ENCODE results near the gene GNLY. TPM values are rescaled to one million over a fixed set of nuclear protein-coding genes. Genes with fewer than 3 reads are reported as not detected.
A peak's percentile ranks its signal among the peaks of the same experiment; 100 is the strongest.
"Not testable (repeated sequence)": the region's sequence is repeated elsewhere in the genome, so short reads cannot be mapped to it uniquely, and the experiment has no call there.

The GNLY gene
- polyA plus RNA-seq, 4 donors, result 0.18 to 0.74 (median 0.61) TPM

DNA sequence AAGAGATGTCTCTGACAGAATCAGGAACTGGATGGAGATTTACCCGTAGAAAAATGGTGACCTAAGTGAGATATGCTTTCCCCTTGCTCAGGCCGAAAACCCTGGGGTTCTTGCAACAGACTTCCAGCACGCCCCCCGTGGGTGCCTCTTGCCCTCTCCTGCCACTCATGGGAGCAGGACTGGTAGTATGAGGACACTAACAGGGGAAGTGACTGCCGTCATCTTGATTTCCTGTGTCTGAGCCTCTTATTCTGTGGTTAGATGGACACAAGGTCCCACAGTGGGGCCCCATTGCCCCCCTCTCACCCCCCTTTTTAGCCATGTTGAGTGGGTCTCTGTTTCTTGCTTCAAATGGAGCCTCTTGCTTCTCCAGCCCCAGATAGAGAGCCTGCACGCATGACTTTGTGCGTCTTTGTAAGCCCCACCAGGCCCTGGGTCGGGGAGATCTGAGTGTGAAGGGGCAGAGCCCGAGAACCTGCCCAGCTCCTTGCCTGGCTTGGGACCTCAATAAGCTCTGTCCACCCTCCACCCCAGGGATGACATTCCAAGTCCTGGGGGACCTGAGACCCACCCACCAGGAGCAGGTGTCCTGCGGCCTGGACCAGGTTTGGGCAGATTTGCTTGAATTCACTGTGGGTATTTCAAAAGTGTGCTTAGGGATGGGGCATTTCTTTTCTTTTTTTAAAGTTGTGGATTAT is 12.6 kb downstream of the GNLY start:
- no peak for DNase-seq (ENCODE audit: low read depth in 4 of 4, low spot score in 2 of 4)

DNA sequence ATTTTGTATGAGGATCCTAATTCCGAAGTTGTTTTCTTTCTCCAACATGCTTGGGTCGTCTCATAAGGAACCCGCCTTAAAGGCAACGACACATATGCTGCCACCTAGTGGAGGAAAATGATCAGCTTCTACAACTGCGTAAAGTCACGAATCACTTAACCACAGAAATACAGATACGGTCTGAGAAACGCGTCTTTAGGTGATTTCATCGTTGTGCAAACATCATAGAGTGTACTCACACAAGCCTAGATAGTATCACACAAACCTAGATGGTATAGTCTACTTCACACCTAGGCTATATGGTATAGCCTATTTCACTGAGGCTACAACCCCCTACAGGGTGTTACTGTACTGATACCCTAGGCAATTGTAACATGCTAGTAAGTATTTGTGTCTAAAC is 13.1 kb downstream of the GNLY start:
- DNase-seq (ENCODE audit: low read depth in 4 of 4, low spot score in 2 of 4), result peak; percentile 56 to 79 (median 62)

DNA sequence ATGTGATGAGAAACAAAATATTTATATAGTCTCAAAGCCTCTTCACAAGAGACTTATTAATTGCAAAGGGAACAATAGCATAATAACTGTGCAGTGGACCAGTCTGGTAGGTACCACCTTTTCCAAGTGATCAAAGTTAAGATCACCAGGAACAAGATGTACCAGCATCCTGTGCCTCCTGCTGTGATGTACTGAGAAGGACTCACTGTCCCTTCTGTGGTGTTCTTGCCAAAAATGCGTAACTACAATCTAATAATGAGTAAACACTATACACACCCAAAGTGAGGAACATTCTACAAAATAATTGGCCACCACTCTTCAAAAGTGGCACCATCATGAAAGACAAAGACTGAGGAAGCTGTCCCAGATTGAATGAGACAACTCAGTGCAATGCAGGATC is 14.5 kb downstream of the GNLY start:
- DNase-seq (ENCODE audit: low read depth in 4 of 4, low spot score in 2 of 4), result no peak

DNA sequence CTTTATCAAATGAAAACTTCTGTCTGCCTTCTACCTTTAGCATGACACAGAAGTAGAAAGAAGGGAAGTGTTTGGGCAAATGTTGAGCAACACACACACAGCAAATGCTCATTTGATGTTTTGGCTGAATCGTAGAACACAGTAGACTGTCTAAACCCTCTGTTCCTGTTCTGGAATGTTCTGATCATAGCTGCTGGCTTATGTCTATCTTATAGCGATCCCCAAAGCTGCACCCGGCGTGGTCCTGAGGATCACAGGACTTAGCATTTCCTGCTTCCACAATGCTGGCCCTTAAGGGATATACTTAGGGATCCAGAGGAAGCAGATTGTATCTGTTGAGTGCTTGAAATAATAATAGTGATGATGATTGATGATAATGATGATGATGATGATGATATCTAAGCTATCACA is 15.2 kb downstream of the GNLY start:
- DNase-seq (ENCODE audit: low read depth in 4 of 4, low spot score in 2 of 4), result no peak

DNA sequence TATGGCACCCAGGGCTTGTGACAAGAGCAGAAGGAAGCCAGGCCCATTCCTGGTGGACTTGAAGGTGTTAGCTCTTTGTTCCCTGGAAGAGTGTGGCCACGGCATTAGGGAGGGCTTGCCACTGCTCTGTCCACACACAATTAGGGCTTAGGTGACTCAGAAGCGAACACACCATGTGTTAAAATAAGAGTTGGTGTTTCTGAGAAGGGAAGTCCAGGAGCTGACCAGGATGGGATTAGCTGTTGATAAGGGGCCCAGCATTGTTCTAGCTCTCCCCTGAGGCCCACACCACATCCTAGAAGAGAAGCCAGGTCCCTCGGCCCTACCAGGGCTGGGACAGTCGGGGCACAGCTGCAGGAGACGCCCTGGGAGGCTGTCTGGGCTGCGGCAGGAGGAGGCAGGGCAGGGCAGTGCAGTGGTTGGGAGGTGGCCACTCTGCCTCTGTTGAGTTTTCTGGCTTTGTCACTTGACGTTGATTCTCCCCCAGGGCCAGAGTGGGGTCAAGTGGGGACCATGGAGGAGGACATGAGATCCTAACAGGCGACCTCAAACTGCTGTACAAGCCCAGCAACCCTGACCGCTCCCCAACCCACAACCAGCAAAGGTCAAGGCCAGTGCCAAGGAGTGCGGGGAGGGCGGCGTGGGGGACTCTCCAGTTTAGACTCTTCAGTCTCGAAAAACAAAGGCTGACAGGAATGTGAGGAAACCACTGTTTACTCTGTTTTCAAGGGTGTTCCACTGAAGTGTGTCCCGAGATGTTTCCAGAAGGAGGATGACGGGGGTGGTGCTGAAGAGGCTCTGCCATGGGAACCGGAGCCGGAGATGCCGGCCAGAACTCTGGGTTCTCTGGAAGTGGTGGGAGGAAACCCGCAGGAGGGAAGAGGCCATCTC is 16.8 kb downstream of the GNLY start:
- no peak for DNase-seq (ENCODE audit: low read depth in 4 of 4, low spot score in 2 of 4)

DNA sequence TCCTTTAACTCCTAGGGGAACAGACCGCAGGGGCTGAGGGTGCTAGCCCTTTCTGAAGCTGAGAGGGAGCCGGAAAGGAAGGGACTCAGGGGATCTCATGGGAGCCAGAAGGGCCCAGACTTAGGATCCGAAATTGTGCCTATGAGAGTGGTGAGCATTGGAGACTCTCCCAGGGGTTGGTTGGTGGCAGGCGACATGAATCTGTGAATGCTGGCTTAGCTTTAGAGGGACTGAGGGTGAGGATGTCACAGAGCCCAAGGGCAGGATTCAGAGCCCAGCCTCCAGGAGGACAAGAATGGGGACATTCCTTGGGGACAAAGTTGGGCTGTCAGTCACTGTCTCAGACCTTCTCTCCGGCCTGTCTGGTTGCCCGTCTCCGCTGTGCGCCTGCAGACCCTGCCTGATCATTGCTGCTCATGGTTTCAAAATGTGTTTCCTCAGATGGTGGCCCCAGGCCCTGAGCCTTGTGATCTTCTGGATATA is 17.5 kb downstream of the GNLY start:
- no peak for DNase-seq (ENCODE audit: low read depth in 4 of 4, low spot score in 2 of 4)

DNA sequence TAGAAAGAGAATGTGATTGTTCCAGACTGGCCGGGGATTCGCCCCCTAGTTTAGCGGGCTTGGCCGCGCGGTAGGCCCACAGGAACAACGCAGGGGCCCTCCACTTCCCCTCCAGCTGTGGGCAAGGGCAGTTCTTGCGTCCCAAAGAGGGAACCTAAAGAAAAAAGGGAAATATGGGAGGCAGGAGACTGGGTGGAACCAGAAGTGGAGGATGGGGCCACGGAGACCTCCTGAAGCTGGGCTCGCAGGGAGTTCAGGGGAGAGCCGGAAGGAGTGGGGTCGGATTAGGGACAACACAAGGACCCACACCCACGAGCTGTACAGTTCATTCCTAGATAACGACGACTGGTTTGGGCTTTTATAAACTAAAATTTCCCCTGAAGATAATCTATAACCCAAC is 18.2 kb downstream of the GNLY start:
- no peak for DNase-seq (ENCODE audit: low read depth in 4 of 4, low spot score in 2 of 4)

DNA sequence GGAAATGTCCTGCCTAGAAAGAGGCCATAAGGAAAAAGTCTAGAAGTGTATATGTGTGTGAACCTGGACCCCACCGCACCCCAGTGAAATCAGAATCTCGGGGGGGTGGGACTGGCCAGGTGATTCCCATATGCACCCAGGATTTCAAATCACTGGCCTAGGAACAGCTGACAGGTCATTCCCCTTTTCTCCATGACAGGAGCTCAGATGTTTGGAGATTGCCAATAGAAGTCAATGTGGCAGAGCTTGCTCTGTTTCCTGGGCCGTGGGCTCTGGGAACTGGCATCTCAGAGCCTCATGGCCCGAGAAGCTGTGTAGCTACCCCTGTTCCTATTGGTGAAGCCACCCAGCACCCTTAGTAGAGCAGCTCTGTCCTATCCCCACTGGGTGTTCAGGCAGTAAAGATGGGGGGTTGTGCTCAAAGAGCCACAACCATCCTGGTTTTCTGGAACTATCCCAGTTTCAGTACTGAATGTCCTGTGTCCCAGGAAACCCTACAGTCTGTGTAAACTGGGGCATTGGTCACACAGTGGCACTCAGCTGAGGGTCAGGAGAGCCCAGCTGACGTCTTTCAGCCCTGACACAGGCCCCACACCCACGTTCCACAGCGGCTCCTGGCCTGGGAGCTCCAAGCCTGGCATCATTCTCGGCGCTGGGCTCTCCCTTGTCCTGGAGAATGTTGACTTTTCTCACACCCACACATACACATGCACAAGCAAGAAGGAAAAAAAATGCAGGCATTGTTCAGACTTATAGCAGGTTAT is 18.9 kb downstream of the GNLY start:
- no peak for DNase-seq (ENCODE audit: low read depth in 4 of 4, low spot score in 2 of 4)

DNA sequence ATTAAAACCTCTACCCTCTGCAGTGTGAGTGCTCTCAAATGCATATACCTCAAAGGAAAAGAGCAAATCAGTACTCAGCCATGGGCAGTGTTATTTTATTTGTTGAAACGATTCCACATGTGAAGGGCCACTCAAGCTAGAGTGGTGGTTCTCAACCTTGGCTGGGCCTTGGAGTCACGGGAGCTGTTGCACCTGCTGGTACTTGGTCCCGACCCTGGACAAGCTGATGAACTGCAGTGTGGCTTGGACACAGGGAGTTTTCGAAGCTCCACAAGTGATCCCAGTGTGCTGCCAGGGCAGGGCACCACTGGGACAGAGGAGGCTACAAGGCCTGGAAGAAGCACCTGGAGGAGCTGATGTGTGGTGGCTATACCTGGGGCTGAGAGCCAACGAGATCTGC is 19.7 kb downstream of the GNLY start:
- DNase-seq (ENCODE audit: low read depth in 4 of 4, low spot score in 2 of 4), result no peak

DNA sequence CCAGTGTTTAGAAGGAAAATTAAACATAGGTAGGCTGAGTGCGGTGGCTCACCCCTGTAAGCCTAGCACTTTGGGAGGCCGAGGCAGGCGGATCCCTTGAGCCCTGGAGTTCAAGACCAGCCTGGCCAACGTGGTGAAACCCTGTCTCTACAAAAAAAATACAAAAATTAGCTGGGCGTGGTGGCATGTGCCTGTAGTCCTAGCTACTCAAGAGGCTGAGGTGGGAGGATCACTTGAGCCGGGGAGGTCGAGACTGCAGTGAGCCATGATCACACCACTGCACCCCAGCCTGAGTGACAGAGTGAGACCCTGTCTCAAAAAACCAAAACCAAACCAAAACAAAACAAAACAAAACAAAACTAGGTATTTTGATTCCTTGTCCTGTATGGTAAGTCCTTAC is 20.3 kb downstream of the GNLY start:
- not testable (repeated sequence) for DNase-seq (ENCODE audit: low read depth in 4 of 4, low spot score in 2 of 4)

DNA sequence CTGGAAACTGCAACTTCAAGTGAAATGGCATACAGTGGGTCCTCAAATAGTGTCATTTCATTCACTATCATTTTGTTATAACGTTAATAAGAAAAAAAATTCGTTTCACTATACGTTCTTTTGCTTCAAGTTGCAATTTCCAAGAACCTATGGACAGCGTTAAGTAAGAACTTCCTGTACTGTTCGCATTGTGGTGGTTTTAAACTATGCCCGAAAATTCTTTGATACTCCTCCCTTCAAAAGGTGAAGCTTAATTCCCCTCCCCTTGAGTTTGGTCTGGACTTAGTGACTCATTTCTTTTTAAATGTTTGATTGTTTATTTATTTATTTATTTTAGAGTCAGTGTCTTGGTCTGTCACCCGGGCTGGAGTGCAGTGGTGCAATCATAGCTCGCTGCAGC is 20.7 kb downstream of the GNLY start:
- no peak for DNase-seq (ENCODE audit: low read depth in 4 of 4, low spot score in 2 of 4)

DNA sequence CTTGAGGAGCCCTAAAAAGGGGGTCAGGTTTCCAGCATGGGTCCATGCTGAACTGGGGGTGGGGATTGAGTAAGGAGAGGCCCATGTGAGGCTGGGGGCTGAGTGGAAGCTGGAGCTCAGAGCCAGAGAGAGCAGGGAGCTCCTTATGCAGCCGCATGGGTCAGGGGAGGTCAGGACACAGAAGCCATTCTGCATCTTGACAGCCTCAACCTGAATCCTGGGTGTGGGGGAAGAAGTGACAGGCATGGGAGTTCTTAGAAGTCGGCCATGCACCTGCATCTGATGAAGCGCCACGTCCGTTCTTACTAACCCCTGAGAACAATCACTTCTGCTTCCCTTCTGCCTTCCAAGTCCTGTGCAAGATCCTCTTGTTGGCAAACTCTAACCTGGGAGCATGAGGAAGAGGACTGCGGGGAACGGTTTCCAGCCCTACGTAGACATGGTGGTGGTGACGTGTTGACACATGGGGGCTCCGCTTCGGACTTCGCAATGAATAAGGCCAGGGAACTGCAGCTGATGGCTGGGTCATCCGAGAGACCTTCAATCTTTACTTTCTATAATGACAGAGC is 22.3 kb downstream of the GNLY start:
- DNase-seq (ENCODE audit: low read depth in 4 of 4, low spot score in 2 of 4), result no peak

DNA sequence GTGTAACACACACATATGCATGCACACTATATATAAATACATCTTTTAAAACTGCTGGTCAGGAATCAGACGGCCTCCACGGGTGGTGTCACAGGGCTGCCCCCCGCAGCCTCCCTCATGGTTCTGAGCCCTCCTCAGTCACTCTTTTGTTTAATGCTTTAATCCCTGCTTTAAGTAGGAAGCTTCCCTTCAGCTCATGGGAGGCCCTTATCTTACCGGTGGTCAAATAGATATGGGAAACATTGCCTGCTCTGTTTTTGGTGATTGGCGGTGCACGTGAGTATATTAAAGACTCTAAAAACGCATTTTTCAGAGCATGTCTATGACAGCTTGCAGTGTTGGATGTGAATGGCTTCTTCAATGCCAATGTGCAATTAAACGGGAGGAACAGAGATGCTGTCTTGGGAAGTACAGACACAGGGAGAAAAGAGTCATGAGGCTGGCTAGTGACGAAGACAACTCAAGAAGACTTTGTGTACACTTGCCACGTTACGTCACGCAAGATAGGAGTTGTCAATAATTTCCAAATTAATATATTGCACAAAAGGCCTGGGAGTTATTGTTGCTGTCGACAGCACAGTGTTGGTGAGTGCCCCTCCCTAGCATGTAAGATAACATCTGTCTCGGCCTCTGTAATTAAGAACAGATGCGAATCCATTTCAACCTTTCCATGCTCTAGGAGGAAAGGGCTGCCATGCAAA is 23.3 kb downstream of the GNLY start:
- DNase-seq (ENCODE audit: low read depth in 4 of 4, low spot score in 2 of 4), result no peak

DNA sequence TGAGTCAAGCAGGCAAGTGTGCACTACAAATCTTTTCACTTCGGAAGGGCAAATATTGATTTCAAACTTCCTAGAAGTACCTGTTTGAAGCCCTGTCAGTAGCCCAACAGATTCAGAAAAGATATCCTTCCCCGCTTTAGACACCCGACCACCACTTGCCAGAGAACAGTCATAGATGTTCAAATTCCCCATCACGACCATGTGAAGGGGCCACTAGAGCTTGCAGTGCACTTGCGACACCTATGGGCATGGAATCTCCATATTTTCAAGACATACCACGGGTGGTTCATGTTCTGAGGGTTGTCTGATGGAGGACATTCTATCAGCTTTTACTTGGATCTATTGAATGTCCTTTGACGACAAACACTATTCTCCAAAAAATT is 23.8 kb downstream of the GNLY start:
- no peak for DNase-seq (ENCODE audit: low read depth in 4 of 4, low spot score in 2 of 4)

DNA sequence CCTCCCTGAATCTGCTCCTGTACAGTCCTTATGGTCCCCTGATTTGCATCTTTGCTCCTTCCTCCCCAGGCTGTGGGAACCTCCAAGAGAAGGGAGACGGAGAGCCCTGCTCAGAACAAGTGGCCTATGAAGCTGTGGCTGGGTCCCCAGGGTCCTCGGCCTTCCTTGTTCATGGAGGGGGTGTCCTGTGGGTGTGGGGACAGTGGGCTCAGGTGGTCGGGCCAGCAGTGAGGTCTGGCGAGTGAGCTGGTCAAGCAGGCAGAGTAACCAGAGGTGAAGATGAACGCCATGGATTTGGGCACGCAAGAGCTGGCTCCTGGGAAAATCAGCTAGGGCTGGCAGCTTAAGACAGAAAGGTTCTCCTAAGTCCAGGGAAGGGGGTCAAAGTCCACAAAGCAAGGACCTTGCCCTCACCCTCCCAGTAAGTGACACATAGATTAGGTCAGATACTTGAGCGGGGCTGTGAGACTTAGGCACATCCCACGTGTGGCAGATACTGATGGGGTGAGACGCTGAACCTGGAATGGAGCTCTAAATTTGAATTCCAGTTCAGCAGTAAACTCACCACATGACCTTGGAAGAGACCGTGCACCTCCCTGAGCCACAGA is 24.8 kb downstream of the GNLY start:
- no peak for DNase-seq (ENCODE audit: low read depth in 4 of 4, low spot score in 2 of 4)

DNA sequence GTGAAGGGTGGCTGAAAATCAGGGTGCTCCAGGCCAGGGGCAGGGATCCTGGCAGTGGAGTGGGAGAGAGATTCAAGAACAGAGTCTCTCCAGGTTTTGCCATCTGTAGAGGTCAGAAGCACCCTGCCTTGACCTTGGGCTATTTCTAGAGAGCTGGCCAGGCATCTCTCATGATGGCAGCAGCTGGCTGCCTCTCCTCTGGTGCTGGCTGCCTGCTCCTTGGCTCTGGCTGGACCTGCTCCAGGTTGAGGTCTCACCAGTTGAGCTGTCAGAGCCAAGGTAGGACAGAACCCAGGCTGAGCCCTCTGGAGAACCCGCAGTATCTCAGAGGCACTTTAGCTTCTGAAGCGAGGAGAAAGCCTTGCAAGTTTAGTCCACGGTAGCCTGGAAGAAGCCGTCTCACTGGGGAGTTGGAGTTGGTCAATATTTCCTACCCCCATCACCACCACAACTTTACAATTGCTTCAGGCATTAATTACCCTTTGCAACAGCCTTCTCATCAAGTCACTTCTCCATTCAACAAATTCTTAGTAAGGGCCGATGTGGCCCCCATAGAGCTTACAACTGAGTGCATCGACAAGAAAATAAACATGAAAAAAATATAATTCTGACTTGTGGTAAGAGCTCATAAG is 25.6 kb downstream of the GNLY start:
- DNase-seq (ENCODE audit: low read depth in 4 of 4, low spot score in 2 of 4), result no peak

DNA sequence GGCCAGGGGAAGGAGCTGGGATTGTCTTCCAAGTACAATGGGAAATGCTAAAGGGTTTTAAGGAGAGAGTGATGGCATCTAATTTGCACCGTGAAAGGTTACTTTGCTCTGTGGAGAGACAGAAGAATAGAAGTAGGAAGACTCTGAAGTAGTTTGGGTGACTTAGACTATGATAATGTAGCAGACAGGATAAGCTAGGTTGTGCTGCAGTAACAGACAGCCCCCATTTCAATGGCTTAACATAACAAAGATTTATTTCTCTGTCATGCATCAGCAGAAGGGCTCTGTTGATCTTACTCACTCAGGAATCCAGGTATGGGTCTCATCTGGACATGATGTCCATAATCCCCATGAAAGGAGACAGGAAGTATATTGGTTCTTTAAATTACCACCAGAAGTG is 26.4 kb downstream of the GNLY start:
- no peak for DNase-seq (ENCODE audit: low read depth in 4 of 4, low spot score in 2 of 4)

DNA sequence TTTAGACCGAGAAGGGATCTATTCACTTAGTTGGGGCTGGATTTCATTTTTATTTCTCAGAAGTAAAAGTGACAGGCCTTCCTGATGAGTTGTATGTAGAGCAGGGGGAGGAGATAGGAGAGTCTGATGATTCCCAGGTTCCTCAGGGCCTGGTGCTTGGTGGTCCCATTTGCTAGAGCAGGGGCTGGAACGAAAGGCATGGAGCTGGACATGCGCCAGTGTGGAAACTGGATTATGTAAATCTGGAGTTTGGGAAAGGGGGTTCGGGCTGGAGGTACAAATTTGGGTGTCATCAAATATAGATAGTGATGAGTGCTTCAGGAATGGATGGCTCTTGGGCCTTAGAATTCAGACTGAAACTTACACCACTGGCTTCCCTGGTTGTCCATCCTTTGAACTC is 27.5 kb downstream of the GNLY start:
- DNase-seq (ENCODE audit: low read depth in 4 of 4, low spot score in 2 of 4), result no peak

DNA sequence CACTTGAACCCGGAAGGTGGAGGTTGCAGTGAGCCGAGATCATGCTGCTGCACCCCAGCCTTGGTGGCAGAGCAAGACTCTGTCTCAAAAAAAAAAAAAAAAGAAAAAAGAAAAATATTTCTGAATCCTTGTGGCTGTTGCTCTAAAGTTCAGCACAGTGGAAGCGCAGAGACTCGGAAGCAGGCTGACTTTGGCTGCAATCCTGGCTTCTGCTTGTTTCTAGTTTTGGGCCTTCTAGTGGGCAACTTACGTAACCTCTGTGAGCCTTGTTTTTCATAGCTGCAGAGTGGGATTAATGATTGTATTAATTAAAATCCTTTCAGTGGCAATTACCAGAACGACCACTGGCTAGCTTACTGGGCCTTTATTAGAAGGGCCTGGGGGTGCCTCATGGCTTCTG is 28.4 kb downstream of the GNLY start:
- no peak for DNase-seq (ENCODE audit: low read depth in 4 of 4, low spot score in 2 of 4)
